A549 (cell line): ENCODE data around the gene PELI2.

Experiments used
- CHD2 ChIP-seq: fragments of 150-350 bp; IDR thresholded peaks from 2 replicates; pipeline ENCODE4 v1.6.1; 2014; ENCODE audit warnings: low read length; ENCODE audit not compliant: partially characterized antibody
- EHMT2 ChIP-seq: fragments of 200-600 bp; sonication (generic); IDR thresholded peaks from 2 replicates; pipeline ENCODE4 v1.6.1; 2016; ENCODE audit warnings: antibody characterized with exemption, low read depth, mild to moderate bottlenecking, moderate library complexity
- JUN ChIP-seq, 2 experiments: fragments of >200 bp; sonication (Bioruptor Twin); formaldehyde crosslinking; IDR thresholded peaks; 2 replicates in 1 of 2; 3 replicates in 1 of 2; pipeline ENCODE4 v1.6.1; 2016 to 2017
- MYC ChIP-seq: IDR thresholded peaks from 2 replicates; pipeline ENCODE4 v1.6.1; 2012; ENCODE audit warnings: mild to moderate bottlenecking, inconsistent platforms, low read length, improper control_type of control experiment, borderline replicate concordance
- NR3C1 ChIP-seq: fragments of >200 bp; sonication (Bioruptor Twin); formaldehyde crosslinking; IDR thresholded peaks from 3 replicates; pipeline ENCODE4 v1.6.1; 2017
- POLR2A ChIP-seq: IDR thresholded peaks from 2 replicates; pipeline ENCODE4 v1.6.1; 2012; ENCODE audit warnings: mild to moderate bottlenecking, low read length
- POLR2AphosphoS2 ChIP-seq: conservative IDR thresholded peaks from 2 replicates; pipeline ENCODE4 v1.6.1; 2012; ENCODE audit warnings: low read length, improper control_type of control experiment, inconsistent platforms
- RAD21 ChIP-seq, 2 experiments: fragments of >200 bp in 1 of 2; sonication (Bioruptor Twin) in 1 of 2; formaldehyde crosslinking in 1 of 2; IDR thresholded peaks in 1 of 2; conservative IDR thresholded peaks in 1 of 2; 2 replicates in 1 of 2; 3 replicates in 1 of 2; pipeline ENCODE4 v1.6.1; 2012 to 2018; ENCODE audit warnings: inconsistent platforms in 1 of 2
- TF ChIP-seq, protein P1 (sequence below): fragments of >200 bp; sonication (Bioruptor Twin); formaldehyde crosslinking; IDR thresholded peaks from 3 replicates; pipeline ENCODE4 v1.5.1; 2016
- TF ChIP-seq, protein P2 (sequence below): fragments of 250-450 bp; sonication (Bioruptor Pico); IDR thresholded peaks from 2 replicates; pipeline ENCODE4 v1.5.0; 2021; ENCODE audit warnings: mild to moderate bottlenecking, moderate library complexity, borderline replicate concordance

DNA sequence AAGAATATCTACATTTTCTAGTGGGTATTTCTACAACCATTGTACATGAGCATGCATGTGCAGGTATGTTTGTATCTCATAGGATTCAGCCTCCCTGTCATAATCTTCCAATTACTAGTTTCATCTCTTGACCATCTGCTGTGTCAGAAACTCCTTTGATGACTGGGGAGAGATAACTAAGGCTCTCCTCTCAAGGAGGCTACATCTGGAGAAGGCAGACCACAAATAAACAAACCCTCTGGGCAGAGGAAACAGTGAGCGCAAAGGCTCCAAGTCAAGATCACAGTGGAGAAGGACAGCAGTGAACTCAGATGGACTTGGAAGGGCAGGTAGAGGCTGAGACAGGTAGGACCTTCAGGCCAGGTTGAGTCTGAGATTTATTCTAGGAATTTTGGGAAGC is 166.4 kb downstream of the PELI2 start:
- TF ChIP-seq RAD21 (conservative IDR thresholded peaks at IDR 0.05 in 1 of 2, IDR thresholded peaks at IDR 0.05 in 1 of 2), result no peak
- TF ChIP-seq JUN (IDR thresholded peaks at IDR 0.05), result no peak
- TF ChIP-seq, protein P1, sequence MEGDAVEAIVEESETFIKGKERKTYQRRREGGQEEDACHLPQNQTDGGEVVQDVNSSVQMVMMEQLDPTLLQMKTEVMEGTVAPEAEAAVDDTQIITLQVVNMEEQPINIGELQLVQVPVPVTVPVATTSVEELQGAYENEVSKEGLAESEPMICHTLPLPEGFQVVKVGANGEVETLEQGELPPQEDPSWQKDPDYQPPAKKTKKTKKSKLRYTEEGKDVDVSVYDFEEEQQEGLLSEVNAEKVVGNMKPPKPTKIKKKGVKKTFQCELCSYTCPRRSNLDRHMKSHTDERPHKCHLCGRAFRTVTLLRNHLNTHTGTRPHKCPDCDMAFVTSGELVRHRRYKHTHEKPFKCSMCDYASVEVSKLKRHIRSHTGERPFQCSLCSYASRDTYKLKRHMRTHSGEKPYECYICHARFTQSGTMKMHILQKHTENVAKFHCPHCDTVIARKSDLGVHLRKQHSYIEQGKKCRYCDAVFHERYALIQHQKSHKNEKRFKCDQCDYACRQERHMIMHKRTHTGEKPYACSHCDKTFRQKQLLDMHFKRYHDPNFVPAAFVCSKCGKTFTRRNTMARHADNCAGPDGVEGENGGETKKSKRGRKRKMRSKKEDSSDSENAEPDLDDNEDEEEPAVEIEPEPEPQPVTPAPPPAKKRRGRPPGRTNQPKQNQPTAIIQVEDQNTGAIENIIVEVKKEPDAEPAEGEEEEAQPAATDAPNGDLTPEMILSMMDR, result no peak
- no peak for TF ChIP-seq CHD2
- TF ChIP-seq NR3C1, result no peak
- TF ChIP-seq POLR2AphosphoS2, result no peak
- TF ChIP-seq POLR2A, result no peak
- no peak for TF ChIP-seq MYC
- TF ChIP-seq, protein P2, sequence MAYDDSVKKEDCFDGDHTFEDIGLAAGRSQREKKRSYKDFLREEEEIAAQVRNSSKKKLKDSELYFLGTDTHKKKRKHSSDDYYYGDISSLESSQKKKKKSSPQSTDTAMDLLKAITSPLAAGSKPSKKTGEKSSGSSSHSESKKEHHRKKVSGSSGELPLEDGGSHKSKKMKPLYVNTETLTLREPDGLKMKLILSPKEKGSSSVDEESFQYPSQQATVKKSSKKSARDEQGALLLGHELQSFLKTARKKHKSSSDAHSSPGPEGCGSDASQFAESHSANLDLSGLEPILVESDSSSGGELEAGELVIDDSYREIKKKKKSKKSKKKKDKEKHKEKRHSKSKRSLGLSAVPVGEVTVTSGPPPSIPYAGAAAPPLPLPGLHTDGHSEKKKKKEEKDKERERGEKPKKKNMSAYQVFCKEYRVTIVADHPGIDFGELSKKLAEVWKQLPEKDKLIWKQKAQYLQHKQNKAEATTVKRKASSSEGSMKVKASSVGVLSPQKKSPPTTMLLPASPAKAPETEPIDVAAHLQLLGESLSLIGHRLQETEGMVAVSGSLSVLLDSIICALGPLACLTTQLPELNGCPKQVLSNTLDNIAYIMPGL, result no peak
- no peak for TF ChIP-seq EHMT2
